GM18520 (cell line): ENCODE data around the gene RASA2.
A peak's percentile ranks its signal among the peaks of the same experiment; 100 is the strongest.
"Not testable (repeated sequence)": the region's sequence is repeated elsewhere in the genome, so short reads cannot be mapped to it uniquely, and the experiment has no call there.

ENCODE experiments used
- ATAC-seq: cut with Tn5 transposase; IDR thresholded peaks from one replicate; pipeline ENCODE4 v1.9.1; 2021; ENCODE audit not compliant: unreplicated experiment

The RASA2 gene

DNA sequence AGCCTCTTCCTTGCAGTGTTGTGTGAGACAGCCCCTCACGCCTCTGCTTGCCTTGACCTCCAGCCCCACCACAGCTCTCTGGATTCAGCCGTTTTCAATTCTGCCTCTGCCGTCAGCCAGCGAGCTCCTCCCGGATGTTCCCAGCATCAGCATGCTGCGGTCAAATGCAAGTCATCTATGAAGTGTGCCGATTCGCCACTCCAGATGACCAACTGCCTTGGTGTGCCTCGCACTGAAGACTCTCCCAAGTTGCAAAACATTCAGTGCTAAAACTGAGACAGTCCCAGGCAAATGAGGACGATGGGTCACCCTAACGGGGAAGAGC, 30.6 kb upstream of the RASA2 start:
- ATAC-seq: no peak

DNA sequence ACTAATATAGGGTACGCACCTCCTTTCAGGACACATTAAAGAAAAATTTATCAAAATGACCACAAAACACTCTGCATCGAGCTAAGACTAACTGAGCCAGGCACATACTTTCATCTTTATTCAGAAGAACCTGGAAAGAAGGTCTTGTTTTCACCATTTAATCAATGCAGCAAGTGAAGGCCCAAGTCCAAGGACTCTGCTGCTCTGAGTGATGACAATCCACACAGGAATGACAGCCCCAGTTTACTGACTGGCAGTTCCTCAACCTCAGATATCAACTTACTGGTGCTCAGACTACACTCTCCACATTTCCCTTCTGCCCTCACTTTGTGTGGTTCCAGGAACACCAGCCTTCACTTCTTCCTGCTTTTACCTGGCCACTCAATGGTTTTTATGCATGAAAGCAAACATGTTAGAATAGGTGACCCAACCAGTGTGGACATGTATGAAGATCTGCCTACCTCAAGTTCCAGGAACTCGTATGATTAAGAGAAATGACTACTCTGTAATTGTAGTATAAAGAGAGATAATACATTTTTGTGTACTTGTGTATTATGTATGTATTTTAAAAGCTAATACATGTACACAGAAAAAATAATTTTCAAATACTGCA, 29.1 kb upstream of the RASA2 start:
- no peak for ATAC-seq

DNA sequence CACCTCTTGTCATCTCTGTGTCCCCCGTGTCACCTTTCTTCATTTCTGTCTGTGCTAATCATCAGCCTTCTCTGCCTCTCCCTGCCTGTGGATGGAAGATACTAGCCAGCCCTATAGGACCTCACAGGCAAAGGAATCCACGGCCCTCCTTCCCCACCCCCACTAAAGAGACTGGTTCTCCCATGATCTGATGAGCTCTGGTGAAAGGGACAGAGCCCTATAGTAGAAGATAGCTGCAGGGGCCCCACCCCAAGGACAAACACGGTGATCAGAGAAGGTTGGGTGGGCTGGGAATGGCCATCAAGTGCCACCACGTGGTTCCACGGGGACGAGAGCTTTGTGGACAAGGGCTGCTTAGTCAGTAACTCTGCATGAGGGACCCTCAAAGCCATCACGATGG, 27.8 kb upstream of the RASA2 start:
- no peak for ATAC-seq

DNA sequence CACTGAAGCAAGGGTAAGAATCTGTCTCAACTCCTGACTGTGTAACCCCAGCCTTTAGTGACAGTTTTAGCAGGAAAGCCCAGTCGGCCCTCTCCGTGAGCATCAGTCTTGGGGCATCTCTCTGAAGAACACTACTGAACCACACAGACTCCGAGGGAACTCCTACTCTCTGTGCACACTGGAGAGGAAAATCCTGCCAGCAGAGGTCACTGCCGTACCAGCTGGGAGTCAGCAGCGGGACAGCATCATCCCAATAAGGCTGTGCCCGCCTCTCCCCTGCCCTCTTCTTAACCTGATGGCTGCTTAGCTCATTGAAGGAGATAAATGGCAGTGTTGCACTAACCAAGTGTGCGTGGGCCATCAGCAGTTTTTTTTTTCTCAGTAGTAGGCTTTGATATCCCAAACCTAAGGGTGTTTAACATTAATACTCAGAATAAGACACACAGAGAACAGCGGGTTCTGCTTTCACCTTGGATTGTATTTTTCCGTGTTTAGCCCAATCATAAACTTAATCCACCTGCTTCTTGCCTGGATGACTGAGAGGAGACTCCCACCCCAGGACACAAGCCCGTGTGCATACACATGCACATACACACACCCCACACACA, 26.6 kb upstream of the RASA2 start:
- peak; percentile 83 for ATAC-seq

DNA sequence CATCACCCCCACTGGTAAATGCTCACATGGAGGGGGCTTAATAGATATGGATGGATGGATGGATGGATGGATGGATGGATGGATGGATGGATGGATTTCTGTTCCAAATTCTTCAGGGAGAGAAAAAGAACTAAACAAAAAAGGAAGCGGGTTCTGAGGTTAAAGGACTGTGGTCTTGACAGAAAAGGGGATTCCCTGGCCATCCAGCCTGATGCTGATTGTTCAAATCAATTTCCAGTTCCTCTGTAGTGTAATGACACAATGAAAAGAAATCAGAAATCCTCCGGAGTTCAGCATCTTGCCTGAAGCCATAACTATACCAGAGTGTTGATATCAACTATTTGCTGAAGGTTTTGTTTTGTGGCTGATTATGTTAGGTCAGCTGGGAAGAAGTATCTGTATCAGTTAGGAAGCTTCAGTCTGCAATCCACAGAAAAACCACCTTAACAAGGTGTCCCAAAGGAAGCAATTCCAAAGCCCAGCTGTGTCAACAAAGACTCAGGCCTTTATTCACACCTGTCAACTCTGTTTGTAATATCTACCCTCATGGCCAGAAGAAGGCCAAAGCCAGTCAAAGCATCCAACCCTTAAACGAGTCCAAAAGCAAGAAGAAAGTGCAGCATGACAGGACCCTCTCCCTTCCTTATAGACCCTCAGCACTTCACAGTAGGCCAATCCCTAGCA, 24.5 kb upstream of the RASA2 start:
- no peak for ATAC-seq

DNA sequence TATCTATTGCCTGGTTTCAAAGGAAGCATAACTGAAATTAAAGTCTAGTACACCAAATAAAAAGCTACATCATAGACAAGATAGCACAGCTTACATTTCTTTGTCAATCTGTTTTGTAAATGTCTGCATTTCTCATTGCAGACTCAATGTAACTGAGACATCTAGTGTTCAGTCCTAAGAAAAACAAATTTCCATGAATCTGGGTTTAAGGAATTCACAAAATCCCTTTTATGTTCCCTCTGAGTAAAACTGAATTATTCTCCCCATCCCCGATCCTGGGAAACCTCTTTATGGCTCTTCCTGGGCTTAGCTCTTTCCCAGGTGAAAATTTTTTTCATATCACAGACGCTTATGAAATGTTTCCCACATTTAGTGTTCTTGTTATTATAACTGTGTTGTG, 21.6 kb upstream of the RASA2 start:
- ATAC-seq: no peak

DNA sequence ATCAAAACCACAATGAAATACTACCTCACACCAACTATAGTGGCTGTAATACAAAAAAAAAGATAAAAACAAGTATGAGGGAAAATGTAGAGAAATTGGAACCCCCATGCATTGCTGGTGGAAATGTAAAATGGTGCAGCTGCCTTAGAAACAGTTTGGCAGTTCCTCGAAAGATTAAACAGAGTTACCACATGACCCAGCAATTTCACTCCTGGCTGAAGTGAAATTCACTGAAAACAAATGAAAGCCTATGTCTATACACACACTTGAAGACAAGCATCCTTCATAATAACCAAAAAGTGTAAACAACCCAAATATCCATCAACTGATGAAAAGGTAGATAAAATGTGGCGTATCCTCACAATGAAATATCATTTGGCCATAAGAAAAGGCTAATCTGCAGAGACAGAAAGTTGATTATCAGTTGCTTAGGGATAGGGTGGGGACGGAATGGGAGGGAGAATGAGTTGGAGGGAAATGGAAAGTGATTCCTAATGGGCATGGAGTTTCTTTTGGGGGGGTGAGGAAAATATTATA, 20.1 kb upstream of the RASA2 start:
- no peak for ATAC-seq

DNA sequence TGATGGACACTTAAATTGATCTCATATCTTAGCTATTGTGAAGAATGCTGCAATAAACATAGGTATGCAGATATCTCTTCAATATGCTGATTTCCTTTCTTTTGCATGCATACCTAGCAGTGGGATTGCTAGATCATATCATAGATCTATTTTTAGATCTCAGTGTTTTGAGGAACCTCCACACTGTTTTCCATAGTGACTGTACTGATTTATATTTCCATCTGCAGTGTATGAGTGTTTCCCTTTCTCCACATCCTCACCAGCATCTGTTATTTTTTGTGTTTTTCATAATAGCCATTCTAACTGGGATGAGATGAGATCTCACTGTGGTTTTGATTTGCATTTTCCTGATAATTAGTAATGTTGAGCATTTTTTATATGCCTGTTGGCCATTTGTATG, 17.1 kb upstream of the RASA2 start:
- ATAC-seq: no peak

DNA sequence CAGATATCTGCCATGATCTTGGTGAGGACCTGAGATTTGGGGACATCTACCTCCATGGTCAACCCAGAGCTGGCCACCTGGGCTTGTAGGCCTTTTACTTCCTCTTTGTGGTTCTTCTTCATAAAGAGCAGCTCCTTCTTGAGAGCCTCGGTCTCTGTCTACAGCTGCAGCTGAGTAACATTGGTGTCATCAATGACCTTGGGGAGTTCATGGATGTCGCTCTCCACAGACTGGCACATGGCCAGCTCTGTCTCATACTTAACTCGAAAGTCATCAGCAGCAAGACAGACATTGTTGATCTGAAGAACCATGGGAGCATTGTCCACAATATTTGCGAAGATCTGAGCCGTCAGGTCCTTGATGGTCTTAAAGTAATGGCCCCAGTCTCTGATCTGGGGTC, 15.7 kb upstream of the RASA2 start:
- no peak for ATAC-seq

DNA sequence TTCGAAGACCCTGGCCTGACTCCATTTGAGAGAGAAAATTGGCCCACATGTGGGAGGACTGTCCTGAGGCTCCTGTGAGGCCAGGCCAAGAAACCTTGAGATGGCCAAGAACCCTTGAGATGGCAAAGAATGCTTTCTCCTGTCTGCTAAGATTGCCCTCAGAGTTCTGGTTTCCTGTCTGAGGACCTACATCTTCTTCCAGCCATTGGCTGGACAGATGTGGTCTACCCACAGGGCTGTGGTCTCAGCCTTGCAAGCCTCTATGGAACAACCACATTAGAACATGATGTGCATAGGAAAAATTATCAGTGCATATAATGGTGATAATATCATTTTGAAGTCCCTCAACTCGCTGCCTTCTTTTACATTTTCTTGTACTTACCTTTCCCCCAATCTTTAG, 10.8 kb upstream of the RASA2 start:
- ATAC-seq: no peak

DNA sequence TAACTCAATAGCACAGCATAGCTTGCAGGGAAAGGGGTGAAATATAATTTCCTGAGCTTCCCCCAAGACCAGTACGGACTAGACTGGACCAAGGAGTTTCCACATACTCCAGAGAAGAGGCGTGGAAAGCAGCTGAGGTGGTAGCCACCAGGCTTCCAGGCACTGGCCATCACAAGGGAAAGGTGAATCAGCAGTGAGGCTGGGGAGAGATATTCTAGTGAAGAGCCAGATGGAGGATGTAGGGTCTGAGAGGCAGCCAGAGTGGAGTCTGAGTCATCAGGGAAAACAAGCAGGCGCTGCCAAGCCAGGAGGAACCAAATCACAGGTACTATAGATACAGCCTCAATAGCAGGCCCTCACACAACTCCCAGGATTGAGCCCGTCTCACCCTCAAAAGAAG, 9.6 kb upstream of the RASA2 start:
- no peak for ATAC-seq

DNA sequence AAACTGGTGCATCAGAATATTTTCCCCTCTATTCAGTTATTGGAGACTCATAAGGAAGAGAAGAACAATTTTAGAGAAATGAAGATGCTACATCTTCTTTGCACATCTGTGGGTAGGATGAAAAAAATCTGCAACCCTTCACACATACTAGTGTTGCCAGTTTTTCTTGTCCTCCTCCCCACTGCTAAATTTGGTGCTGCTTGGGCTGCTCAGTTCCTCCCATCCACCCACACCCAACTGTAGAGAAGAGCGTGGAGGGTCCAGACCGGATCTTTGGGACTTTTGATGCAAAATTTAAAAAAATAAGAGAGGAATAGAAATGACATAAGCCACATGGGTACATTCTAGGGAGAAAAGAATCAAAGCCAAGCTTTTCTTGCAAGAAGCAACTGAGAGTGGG, 8.7 kb upstream of the RASA2 start:
- ATAC-seq: no peak

DNA sequence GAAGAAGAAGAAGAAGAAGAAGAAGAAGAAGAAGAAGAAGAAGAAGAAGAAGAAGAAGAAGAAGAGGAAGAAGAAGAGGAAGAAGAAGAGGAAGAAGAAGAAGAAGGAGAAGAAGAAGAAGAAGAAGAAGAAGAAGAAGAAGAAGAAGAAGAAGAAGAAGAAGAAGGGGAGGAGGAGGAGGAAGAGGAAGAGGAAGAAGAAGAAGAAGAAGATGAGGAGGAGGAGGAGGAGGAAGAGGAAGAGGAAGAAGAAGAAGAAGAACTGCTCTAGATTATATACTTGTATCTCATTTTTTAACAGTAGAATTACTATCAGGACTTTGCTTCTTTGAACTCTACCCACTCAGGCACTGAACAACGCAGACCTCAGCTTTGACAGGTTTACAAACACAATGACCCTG, 8.0 kb upstream of the RASA2 start:
- ATAC-seq: not testable (repeated sequence)

DNA sequence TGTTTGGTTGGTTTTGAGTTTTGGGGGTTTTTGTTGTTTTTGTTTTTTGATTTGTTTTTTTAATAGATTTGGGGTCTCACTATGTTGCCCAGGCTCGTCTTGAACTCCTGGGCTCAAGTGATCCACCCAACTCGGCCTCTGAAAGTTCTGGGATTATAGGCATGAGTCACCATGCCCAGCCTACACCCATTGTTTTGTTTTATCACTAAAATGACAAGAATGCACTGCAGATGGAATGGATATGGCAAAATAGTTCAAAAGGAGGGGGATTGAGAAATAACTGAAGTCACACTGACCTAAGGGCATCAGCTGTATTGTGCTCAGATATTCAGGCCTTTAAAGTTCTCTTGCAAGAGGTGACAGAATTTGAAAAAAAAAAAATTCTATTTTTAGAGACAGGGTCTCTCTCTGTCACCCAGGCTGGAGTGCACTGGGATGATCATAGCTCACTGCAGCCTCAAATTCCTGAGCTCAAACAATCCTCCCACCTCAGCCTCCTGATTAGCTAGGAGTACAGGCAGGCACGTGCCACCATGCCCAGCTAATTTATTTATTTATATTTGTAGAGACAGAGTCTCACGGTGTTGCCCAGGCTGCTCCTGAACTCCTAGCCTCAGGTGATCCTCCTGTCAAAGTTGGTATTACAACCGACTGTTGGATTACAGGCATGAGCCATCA, 4.4 kb upstream of the RASA2 start:
- no peak for ATAC-seq

DNA sequence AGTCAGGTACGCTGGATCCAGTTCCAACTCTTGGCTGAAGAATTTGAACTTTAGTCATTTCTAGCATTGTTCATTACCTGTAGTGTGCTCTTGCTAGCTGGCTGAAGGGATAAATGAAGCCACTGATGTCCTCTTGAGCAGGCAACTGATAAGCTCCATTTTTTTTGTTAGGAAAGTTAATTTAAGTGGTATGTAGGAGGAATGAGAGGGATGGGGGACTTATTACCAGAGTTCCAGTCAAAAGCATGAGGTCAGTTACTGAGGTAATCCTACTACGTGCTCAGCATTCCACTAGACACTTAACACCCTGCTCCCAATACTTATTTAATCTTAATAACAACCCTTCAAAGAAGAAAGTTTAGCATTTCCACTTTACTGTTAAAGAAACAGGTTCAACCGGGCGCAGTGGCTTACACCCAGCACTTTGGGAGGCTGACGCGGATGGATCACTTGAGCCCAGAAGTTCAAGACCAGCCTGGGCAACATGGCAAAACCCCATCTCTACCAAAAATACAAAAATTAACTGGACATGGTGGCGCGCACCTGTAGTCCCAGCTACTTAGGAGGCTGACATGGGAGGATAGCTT, 2.0 kb upstream of the RASA2 start:
- no peak for ATAC-seq

DNA sequence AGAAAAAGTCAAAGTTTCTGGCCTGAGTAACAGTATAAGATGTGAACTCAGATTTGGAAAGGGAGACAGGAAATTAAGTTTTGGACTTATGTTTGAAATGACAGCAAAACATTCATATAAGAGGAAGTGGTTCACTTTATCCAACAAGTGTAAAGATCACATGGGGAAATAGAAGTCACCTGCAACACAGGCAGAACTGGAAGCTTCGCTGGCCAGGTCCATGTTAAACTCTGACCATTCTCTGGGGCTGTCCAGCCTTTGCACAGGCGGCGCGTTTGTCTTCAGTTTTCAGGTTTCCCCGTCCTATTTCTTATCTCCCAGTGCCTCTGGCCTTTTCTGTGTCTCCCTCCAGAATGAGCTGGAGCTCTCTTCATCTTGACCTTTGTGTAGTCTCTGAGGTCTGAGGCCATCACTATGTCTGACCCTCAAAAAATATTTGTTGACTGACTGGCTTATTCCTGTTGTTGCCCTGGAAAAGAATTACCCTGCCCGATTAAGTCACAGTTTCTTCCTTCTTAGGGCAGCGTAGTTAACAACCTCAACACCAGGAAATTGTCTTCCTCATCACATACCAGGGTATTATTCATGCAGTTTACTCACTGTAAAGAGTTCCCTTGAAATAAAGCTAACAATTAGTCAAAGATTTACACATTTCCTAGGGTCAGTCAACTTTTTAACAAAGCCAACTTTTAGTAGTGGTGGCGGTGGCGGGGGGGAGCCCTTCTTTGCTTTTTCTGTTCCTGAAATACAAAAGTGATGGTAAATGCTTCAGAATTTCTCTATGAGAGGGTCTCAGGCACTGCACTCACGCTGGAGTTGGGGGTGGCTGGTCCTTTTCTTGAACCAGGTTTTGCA, 959 bp upstream of the RASA2 start:
- no peak for ATAC-seq

DNA sequence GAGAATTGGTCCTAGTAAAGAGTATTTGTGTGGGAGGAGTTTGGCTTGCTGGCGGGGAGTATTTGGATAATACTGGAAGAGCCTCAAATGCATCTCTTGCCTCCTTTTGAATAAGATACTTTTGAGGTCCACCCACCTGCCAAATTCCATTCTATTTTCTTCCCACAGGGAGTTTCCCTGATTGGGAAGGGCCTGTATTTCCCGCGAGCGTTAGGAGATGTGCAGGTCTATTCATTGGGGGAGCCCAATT, 406 bp upstream of the RASA2 start:
- ATAC-seq: no peak

DNA sequence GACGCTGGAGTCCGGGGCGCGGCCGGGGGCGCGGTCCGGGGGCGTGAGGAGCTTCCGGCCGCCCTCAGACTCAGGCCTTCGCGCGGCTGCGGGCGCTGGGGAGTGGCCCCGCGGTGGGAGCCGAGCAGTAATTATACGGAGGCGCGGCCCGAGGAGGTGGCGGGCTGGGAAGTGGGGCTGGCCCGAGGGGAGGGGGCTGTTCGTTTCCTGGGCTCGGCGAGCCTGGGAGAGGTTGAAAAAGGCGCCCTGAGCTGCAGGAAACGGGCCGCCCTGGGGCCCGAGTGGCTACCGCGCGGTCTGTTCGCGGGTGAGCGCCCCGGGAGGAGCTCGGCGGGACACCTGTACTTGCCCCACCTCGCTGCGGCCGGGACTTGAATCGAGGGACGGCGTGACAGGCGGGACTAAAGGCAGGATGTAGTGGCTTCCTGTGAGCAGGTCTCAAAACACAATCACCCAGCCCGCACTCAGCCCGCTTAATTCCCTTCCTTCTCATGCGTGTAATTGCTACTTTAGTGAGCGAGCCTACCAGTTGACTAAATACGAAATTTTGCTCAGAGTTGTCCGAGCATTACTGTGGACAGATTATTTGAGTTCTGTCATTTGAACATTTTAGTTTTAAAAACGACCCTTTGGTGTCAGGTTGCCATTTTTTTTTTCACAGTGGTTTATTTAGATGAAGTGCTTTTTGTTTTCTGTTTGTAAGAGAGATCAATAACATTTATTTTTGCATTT, 860 bp downstream of the RASA2 start:
- peak; percentile 55 for ATAC-seq

DNA sequence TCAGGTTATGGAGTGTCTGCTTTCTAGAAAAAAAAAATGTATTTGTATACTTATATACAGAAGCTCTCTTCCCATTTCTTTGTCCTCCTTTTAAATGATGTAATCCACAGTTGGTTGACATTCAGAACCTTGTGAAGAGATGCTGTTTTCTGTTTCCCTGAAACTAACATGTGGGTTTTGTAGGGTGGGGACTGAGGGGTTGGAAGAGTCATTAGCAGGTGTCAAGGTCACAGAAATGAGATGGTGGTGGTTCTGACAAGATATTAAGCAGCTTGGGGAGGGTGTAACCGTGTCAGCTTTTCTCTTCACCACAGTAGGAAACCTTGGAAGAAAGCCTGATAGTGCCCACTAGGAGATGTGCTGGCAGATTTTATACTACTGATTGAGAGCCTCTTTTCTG, 2.4 kb downstream of the RASA2 start:
- peak; percentile 37 for ATAC-seq

DNA sequence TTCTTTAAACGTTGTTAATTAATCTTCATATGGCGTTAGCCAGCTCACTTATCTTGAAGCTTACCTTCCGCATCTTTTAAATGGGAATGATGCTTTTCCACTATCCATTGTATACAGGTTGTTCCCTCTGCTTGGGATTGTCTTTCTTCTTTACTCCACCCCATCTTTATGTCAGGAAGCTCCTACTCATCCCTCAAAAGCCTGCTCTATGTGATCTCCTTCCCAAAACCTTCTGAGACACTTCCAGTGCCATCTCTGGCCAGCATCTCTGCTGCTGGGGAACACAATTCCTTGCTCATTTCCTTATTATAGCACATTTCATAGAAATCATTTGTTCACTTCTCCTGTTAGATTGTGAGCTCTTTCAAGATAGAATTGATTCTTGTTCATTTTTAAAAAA, 4.3 kb downstream of the RASA2 start:
- ATAC-seq: no peak
